ENCODE data around the gene RAD9B. TPM values are rescaled to one million over a fixed set of nuclear protein-coding genes. Genes with fewer than 3 reads are reported as not detected.
A peak's percentile ranks its signal among the peaks of the same experiment; 100 is the strongest.

The RAD9B gene
- total and polyA plus RNA-seq, 2 of the 13 experiments (the other 11 are each of a cell fraction or from before 2014, with no cell fraction given): 0.05 to 0.38 TPM

GRCh38 chr12:110466791-110467190 lies 35.3 kb upstream of the RAD9B start (continued):
- TF ChIP-seq ZNF646 (CRISPR knock-in tag; IDR thresholded peaks at IDR 0.05): no peak
- no peak for TF ChIP-seq ZNF580 (CRISPR knock-in tag; IDR thresholded peaks at IDR 0.05; ENCODE audit: borderline replicate concordance, low read depth)
- TF ChIP-seq ZNF326 (CRISPR knock-in tag; IDR thresholded peaks at IDR 0.05; ENCODE audit: borderline replicate concordance): no peak

- Histone ChIP-seq H3K4me1 (ENCODE audit: insufficient read depth, low read length) (peaks cover 24% of the 10 kb centered on the region), H3K9ac (ENCODE audit: insufficient read depth, low read depth, low read length) (peak overlapping the region; percentile 94), H3K36me3 (replicated peaks in 1 of 2; ENCODE audit: control insufficient read depth in 1 of 2, insufficient read depth in 2 of 2, low read length in 2 of 2) (peaks cover 3 to 20% of the 10 kb centered on the region in 2 experiments; a peak in 3 of 5 replicates), H3K27ac (ENCODE audit: extremely low read length, insufficient read depth, low read length) (peak overlapping the region; percentile 81), H3K4me2 (ENCODE audit: low read depth, low read length) (peak overlapping the region; percentile 96), H3K9me3 (ENCODE audit: low read length) (no peaks in the 10 kb centered on the region), H3K4me3 (replicated peaks in 1 of 3; ENCODE audit: insufficient read depth in 1 of 3, low read depth in 2 of 3, low read length in 3 of 3) (peak overlapping the region; percentile 86 to 92 (median 91)), H4K20me1 (ENCODE audit: insufficient read depth, low read length) (no peaks in the 10 kb centered on the region), H3K27me3 (ENCODE audit: control insufficient read depth in 1 of 2, insufficient read depth in 2 of 2, low read length in 2 of 2) (peaks cover 0 to 3% of the 10 kb centered on the region in 2 experiments; a peak in 1 of 5 replicates), H3K79me2 (ENCODE audit: insufficient read depth, low read length) (peaks cover 22% of the 10 kb centered on the region), H2AFZ (ENCODE audit: low read length) (no peak overlapping the region)
- WGBS (ENCODE audit: low lambda C conversion rate): 0% methylated on average over 15 of the region's 15 CpGs
- intact Hi-C loops (cut with micrococcal nuclease; ENCODE audit: unreplicated experiment): loop anchor here (1.0 to 2.0 kb wide), 3 partner anchors 17 to 231 kb away; partner anchors contain the start of gene ARPC3
- no TSS peak for BruUV-seq (replicated peaks)
- no peak for ATAC-seq
- DNase-seq (ENCODE audit: low spot score): no peak
- no peak for FAIRE-seq
- CTCF ChIA-PET (ENCODE audit: low intra/inter-chr PET ratio, low total read pairs): interaction anchor here (1.3 to 2.1 kb wide), 2 partner anchors 18 to 133 kb away, joined by 4 to 8 read pairs; partner anchors contain the start of gene ARPC3
- in situ Hi-C loops (cut with HindIII; ENCODE audit: extremely low pct_ligation_motif_present, low pct_unique_long_range_greater_than_20kb): no loop called here
- POLR2A ChIA-PET: interaction anchor here (0.8 to 2.7 kb wide), 16 partner anchors 9 to 275 kb away, joined by 3 to 49 read pairs (median 4); partner anchors contain the start of genes ARPC3, PPP1CC, PPTC7 and RAD9B
- TF ChIP-seq ZBTB46 (CRISPR knock-in tag; IDR thresholded peaks at IDR 0.05; ENCODE audit: borderline replicate concordance) (no peak), ZNF205 (CRISPR knock-in tag; IDR thresholded peaks at IDR 0.05) (no peak), ZSCAN21 (CRISPR knock-in tag; IDR thresholded peaks at IDR 0.05; ENCODE audit: borderline replicate concordance) (no peak), ZNF256 (CRISPR knock-in tag; conservative IDR thresholded peaks at IDR 0.05) (0 out of 2 replicates have a peak, but pooled peaks have one; percentile 2), MTERF4 (CRISPR knock-in tag; IDR thresholded peaks at IDR 0.05) (no peak), ZNF282 (IDR thresholded peaks at IDR 0.05; ENCODE audit: partially characterized antibody) (no peak)
These were observed 34.3 kb upstream of the RAD9B start for GRCh38 chr12:110467847-110468213.

Data from HepG2 (cell line).